ENCODE data around the gene ENO2.

ENO2 gene

DNA sequence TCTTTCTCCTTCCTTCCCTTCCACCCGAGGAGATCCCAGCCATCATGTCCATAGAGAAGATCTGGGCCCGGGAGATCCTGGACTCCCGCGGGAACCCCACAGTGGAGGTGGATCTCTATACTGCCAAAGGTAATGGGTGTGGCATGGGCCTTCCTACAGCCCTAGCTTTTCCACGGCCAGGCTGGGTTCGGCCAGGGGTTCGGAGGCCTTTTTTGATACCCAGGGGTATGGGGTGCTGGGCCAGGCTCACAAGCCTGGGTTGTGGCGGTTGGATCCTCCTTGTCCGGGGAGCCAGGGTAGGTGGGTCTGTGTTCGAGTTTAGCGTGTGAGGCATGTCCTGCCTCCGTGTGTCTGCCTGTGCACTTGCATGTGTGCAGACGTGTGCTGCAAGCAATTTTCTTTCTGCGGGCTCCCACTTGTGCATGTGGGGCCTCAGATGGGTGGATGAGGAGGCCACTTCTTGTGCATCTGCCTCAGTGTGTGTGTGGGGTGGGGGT is 1.5 kb downstream of the ENO2 start:
- DNase-seq: no peak
- TF ChIP-seq GATA1 (IDR thresholded peaks at IDR 0.05; ENCODE audit: low read depth, low read length) (no peak), POLR2A (IDR thresholded peaks at IDR 0.05; ENCODE audit: low read length) (no peak)

DNA sequence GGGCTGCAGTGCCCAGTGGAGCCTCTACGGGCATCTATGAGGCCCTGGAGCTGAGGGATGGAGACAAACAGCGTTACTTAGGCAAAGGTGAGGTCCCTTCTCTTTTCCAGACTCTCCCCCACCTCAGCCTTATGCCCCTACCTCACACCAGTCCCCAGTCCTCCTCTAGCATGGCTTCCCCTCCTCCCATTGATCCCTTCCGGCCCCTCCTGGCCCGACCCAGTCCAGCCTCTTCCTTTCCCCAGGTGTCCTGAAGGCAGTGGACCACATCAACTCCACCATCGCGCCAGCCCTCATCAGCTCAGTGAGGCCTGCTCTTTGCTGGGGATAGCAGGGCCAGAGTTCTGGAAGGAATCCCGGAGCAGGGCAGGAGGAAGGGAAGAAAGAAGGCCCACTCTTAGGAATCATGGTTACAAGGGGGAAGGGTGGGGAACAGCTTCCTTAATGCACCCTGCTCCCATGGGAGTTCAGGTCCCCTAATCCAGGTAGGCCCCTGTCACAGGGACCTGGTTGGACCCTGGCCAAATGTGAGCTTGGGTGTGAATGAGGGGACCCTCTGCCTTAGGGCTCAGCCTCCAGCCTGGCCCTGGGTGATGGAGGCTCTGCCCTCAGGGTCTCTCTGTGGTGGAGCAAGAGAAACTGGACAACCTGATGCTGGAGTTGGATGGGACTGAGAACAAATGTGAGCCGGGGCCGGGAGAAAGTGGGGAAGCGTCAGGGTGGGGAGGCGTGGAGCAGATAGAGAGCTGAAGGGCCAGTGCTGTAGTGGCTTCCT is 2.2 kb downstream of the ENO2 start:
- TF ChIP-seq POLR2A (IDR thresholded peaks at IDR 0.05; ENCODE audit: low read length) (no peak), GATA1 (IDR thresholded peaks at IDR 0.05; ENCODE audit: low read depth, low read length) (no peak)
- DNase-seq: no peak

DNA sequence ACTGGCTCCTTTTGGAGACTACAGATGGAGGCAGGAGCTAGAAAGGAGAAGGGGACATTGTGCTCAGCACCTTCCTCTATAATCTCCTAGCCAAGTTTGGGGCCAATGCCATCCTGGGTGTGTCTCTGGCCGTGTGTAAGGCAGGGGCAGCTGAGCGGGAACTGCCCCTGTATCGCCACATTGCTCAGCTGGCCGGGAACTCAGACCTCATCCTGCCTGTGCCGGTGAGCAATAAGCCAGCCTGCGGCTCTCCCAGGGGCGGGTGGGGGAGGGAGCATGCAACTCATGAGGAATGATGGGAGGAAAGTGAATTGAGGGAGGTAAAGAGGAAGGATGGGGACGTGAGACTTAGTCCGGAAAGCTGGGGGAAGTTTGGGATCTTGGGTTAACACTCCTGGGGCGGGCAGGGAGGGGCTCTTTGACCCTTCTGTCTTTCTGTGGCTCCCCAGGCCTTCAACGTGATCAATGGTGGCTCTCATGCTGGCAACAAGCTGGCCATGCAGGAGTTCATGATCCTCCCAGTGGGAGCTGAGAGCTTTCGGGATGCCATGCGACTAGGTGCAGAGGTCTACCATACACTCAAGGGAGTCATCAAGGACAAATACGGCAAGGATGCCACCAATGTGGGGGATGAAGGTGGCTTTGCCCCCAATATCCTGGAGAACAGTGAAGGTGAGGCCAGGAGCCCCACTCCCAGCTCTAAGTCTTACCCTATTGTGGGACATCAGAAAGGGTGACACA is 3.3 kb downstream of the ENO2 start:
- DNase-seq: no peak

DNA sequence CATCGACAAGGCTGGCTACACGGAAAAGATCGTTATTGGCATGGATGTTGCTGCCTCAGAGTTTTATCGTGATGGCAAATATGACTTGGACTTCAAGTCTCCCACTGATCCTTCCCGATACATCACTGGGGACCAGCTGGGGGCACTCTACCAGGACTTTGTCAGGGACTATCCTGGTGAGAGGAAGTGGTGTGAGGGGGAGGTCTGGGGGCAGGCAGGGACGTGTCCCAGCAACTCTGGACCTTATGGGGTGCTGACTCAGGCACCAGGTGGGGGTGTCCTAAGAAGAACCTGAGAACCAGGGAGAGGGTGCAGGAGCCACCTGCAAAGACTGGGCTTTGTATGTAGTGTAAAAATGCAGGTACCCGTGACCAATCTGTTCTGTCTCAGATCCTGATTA is 5.2 kb downstream of the ENO2 start:
- no peak for TF ChIP-seq GATA1 (IDR thresholded peaks at IDR 0.05; ENCODE audit: low read depth, low read length)
- no peak for TF ChIP-seq POLR2A (IDR thresholded peaks at IDR 0.05; ENCODE audit: low read length)
- no peak for DNase-seq

More for the DNA sequence above, 3.3 kb downstream of the ENO2 start:
- TF ChIP-seq GATA1 (IDR thresholded peaks at IDR 0.05; ENCODE audit: low read depth, low read length) (no peak), POLR2A (IDR thresholded peaks at IDR 0.05; ENCODE audit: low read length) (no peak)

DNA sequence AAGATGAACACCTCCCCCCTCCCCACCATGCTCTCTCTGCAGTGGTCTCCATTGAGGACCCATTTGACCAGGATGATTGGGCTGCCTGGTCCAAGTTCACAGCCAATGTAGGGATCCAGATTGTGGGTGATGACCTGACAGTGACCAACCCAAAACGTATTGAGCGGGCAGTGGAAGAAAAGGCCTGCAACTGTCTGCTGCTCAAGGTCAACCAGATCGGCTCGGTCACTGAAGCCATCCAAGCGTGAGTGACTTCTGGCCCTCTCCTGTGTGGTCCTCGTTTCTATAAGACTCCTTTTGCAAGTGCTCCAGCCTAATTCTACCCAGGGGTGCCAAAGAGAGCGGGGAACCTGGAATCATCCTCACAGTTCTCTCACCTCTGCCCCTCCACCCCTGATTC is 7.2 kb downstream of the ENO2 start:
- TF ChIP-seq GATA1 (IDR thresholded peaks at IDR 0.05; ENCODE audit: low read depth, low read length) (no peak), POLR2A (IDR thresholded peaks at IDR 0.05; ENCODE audit: low read length) (no peak)

DNA sequence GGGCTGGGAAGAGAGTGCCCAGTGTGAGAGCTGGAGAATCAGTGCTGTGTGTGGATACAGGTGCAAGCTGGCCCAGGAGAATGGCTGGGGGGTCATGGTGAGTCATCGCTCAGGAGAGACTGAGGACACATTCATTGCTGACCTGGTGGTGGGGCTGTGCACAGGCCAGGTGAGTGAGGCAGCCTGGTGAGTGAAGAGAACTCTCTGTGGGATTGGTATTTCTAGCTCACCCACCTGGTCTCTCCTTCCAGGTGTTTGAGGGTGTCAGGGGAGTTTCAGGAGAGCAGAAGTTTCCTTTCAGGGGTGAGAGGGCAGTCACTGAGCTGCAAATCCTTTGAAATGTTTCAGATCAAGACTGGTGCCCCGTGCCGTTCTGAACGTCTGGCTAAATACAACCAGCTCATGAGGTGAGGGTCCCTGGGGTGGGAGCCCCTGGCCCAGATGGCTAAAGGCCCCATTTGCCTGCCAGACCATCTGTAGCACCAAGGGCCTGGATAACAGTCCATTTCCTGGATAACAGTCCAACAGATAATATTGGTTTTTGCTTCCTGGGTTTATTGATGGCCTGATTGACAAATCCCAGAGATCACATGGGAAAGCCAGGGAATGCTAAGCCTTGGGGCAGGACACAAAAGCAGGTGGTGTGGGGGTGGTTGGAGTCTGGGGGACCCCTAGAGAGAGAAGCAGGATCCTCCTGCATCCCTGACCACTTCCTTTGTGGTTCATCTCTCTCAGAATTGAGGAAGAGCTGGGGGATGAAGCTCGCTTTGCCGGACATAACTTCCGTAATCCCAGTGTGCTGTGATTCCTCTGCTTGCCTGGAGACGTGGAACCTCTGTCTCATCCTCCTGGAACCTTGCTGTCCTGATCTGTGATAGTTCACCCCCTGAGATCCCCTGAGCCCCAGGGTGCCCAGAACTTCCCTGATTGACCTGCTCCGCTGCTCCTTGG is 7.9 kb downstream of the ENO2 start:
- TF ChIP-seq GATA1 (IDR thresholded peaks at IDR 0.05; ENCODE audit: low read depth, low read length) (no peak), POLR2A (IDR thresholded peaks at IDR 0.05; ENCODE audit: low read length) (no peak)
- DNase-seq: no peak

More for the DNA sequence above, 7.2 kb downstream of the ENO2 start:
- DNase-seq: no peak

DNA sequence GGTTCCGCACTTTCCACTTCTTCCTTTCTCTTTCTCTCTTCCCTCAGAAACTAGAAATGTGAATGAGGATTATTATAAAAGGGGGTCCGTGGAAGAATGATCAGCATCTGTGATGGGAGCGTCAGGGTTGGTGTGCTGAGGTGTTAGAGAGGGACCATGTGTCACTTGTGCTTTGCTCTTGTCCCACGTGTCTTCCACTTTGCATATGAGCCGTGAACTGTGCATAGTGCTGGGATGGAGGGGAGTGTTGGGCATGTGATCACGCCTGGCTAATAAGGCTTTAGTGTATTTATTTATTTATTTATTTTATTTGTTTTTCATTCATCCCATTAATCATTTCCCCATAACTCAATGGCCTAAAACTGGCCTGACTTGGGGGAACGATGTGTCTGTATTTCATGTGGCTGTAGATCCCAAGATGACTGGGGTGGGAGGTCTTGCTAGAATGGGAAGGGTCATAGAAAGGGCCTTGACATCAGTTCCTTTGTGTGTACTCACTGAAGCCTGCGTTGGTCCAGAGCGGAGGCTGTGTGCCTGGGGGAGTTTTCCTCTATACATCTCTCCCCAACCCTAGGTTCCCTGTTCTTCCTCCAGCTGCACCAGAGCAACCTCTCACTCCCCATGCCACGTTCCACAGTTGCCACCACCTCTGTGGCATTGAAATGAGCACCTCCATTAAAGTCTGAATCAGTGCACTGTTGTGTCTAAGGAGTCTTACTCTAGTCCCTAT is 8.8 kb downstream of the ENO2 start:
- no peak for DNase-seq
- no peak for TF ChIP-seq GATA1 (IDR thresholded peaks at IDR 0.05; ENCODE audit: low read depth, low read length)

DNA sequence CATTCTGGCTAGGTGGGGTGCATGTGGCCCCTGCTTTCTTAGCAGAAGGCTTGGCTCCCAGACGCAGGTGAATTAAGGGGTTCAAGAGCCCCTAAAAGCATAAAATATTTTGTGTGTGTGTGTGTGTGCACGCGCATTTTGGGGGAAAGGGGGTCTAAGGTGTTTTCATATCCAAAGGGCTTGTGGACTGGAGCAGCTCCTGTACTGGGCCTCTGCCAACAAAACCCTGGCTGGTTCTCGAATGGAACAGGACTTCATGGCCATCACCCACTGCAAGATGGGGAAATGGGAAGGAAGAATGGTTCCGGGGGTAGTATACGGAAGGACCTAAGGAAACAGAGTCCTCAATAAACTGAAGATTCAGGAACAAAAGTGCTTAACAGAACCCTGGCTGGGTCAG is 9.5 kb downstream of the ENO2 start:
- no peak for DNase-seq
- no peak for TF ChIP-seq POLR2A (IDR thresholded peaks at IDR 0.05; ENCODE audit: low read length)
- TF ChIP-seq GATA1 (IDR thresholded peaks at IDR 0.05; ENCODE audit: low read depth, low read length): no peak

DNA sequence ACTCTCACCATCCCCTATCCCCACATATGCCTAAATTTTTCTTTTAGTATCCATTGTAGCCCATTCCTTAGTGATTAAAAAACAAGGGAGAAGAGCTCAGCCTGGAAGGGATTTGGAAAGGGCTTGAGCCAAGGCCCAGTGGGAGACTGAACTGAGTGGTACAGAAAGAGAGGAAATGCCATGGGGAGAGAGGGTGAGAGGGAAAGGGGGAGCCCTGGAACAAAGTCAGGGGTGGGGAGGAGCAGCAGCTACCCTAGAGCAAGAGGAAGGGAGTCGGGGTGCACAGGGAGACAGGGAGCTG is 10.8 kb downstream of the ENO2 start:
- TF ChIP-seq GATA1 (IDR thresholded peaks at IDR 0.05; ENCODE audit: low read depth, low read length) (no peak), POLR2A (IDR thresholded peaks at IDR 0.05; ENCODE audit: low read length) (no peak)
- no peak for DNase-seq

DNA sequence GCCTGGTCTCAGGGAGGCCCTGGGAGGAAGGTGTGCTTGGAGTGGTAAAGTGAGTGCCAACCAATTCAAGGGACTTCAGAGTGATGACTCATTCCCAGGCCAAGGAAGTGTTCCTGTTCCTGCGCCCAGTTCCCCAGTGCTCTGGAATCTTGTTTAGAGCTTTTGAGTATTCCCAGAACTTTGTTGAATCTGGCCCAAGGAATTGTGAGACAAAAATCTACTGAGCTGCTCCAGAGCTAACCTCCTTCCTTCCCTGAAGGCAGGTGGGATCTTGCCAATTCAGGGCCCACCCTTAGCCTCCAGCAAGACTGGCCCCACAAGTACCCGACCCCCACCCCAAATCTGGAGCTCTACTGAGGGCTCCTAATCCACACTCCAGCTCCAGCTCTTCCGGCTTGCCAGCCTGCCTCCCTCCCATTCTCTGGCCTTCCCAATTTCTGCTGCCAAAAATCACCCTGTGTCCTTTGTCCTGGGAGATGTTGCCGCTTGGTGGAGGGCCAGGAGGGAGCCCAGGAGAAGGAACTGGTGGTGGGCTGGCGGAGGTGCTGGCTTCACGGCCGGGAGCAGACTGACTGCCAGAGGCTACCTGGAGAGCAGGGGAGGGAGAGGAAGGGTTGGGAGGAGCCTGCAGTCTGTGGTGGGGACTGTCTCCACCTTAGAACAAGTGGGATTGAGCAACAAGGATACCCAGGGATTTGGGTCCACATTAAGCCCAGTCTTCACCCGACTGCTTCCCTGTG is 11.3 kb downstream of the ENO2 start:
- TF ChIP-seq GATA1 (IDR thresholded peaks at IDR 0.05; ENCODE audit: low read depth, low read length) (no peak), POLR2A (IDR thresholded peaks at IDR 0.05; ENCODE audit: low read length) (no peak)
- no peak for DNase-seq

DNA sequence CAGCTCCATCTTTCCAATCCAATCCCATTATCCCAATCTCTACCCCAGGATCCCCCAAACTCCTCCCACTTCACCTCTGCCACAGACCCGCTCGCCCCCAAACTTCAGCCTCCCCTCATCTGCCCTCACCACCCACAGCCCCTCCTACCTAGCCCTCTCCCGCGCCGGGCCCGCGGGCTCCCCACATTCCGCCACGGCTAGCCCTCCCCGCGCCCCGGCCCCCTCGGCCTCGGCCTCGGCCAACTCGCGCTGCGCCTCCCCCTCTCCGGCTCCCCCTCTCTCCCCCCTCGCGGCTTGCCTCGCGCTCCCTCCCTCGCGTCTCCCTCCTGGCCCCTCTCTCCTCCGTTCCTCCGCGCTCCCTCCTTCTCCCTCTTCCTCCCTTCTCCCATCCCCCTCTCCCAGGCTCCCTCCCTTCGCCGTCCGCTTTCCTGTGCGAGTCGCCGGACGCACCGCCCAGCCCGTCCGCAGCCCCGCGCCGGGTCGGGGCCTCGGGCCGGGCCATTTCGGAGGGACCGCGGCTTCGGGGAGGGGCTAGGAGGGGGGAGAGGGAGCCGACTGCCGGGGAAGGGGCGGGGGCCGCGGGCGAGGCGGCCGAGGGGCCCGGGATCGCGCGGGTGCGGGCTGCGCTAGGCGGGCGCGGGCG is 13.1 kb downstream of the ENO2 start, which contains the start of gene ATN1:
TSS of gene ATN1 (plus strand) at position 581 of the 643 bp plus-strand sequence. CDS start 6,043 bp downstream, outside the sequence.
- DNase-seq: peak; percentile 71 to 81
- TF ChIP-seq POLR2A (IDR thresholded peaks at IDR 0.05; ENCODE audit: low read length) (peak; percentile 18), GATA1 (IDR thresholded peaks at IDR 0.05; ENCODE audit: low read depth, low read length) (no peak)

Measured in erythroblast (primary cell).